Heart left ventricle (tissue), 16 donors: ENCODE results near the gene ZNF772. TPM values are rescaled to one million over a fixed set of nuclear protein-coding genes. Genes with fewer than 3 reads are reported as not detected.

Experiments used
- ATAC-seq, 4 donors: fragments of 200-7000 bp; cut with Tn5 transposase; one replicate each; pipeline ENCODE4 v1.9.1; 2020 to 2022; ENCODE audit warnings: moderate library complexity in 4 of 4, mild to moderate bottlenecking in 3 of 4, moderate number of reproducible peaks in 1 of 4
- DNase-seq, 5 donors: peaks; one replicate each; pipeline ENCODE4 v3.0.0-alpha.2; 2020
- H3K27ac ChIP-seq, 12 donors: fragments of 200-600 bp; sonication (generic) in 4 of 12; one replicate each; pipeline versions ENCODE4 v1.5.0 to v1.8.0; 2016 to 2022; ENCODE audit warnings: mild to moderate bottlenecking in 2 of 12
- H3K27me3 ChIP-seq, 9 donors: fragments of 200-600 bp; sonication (generic) in 2 of 9; one replicate each; pipeline versions ENCODE4 v1.5.1 to v1.8.0; 2016 to 2022; ENCODE audit warnings: mild to moderate bottlenecking in 3 of 9
- H3K36me3 ChIP-seq, 9 donors: fragments of 200-600 bp; sonication (generic) in 2 of 9; one replicate each; pipeline versions ENCODE4 v1.5.0 to v1.8.0; 2018 to 2022; ENCODE audit warnings: mild to moderate bottlenecking in 2 of 9
- H3K4me1 ChIP-seq, 12 donors: fragments of 200-600 bp; sonication (generic) in 4 of 12; one replicate each; pipeline versions ENCODE4 v1.5.0 to v1.8.0; 2016 to 2022; ENCODE audit warnings: mild to moderate bottlenecking in 3 of 12
- H3K4me3 ChIP-seq, 12 donors: fragments of 200-600 bp; sonication (generic) in 4 of 12; one replicate each; pipeline versions ENCODE4 v1.5.0 to v1.8.0; 2017 to 2022; ENCODE audit warnings: mild to moderate bottlenecking in 9 of 12, moderate library complexity in 4 of 12
- H3K9me3 ChIP-seq, 12 donors: fragments of 200-600 bp; sonication (generic) in 4 of 12; one replicate each; pipeline versions ENCODE4 v1.5.0 to v1.8.0; 2016 to 2022; ENCODE audit warnings: mild to moderate bottlenecking in 1 of 12
- CTCF ChIP-seq, 12 donors: fragments of 200-600 bp; sonication (generic) in 4 of 12; IDR thresholded peaks; one replicate each; pipeline versions ENCODE4 v1.5.0 to v1.8.0; 2018 to 2022; ENCODE audit warnings: antibody characterized with exemption in 12 of 12, mild to moderate bottlenecking in 5 of 12
- POLR2A ChIP-seq, 2 donors: fragments of 450-650 bp; IDR thresholded peaks; one replicate each; pipeline ENCODE4 v1.6.1; 2017; ENCODE audit warnings: antibody characterized with exemption in 2 of 2, mild to moderate bottlenecking in 2 of 2, moderate library complexity in 2 of 2
- WGBS, 4 donors: extraction: QIAGEN DNeasy Blood & Tissue Kit in 2 of 4; methylation state at CpG; one replicate each; pipeline versions ENCODE4 v1.1.5 to v1.1.7; 2013 to 2018; 5-methylcytosine and 5-hydroxymethylcytosine counted together
- intact Hi-C, 10 donors: fragments of 100-400 bp; cut with DNase I; formaldehyde crosslinking; loops; one replicate each; pipeline versions ENCODE4 v1.11.1 to v1.14.2; 2022
- polyA plus RNA-seq, 2 donors: library from polyadenylated mRNA; stranded (reverse); fragments of 200-250 nt; gene quantifications; one replicate each; pipeline ENCODE4 v1.2.3, GENCODE V29; 2013
- total RNA-seq, 9 donors: library from RNA; depleted of rRNA in 2 of 9; stranded (reverse); fragments of >200 nt in 2 of 9; fragmentation: NEBNext Ultra II Directional in 3 of 9; extraction: Animal tissue kit (Norgen Biotek cat#: 25700) in 3 of 9; gene quantifications; one replicate each; pipeline versions ENCODE4 v1.1.0 to v1.2.4, GENCODE V29; 2016 to 2023
- donor health status: ischemic (EF 13 %, LVEDD 7.1; RV severe dilation, severe dysfunction).
- donor health status: healthy with polysubstance abuse.
- donor health status: DM: no; HTN: yes; CAD: no.
- donor health status: DM: no; HTN: no; CAD: no.
- donor health status: ischemic (EF 25% LVEDD 6.9; RV normal size, moderate dysfunction).
- donor health status: ischemic (EF 25% LVEDD 5.7; RV mildly dilated, moderate dysfunction).
- donor health status: healthy.
- donor health status: DM: yes; HTN: yes; CAD: no.
- donor health status: ischemic (EF 35%, LVEDD 5.7; RV mildly dilated, moderate dysfunction).
- donor health status: nonischemic (EF 11% LVEDD 7.7; RV severe dilation, severe dysfunction).
- donor health status: DM: yes; HTN: yes; CAD: no.
- donor health status: PGD.
- donor health status: ischemic (EF 29% LVEDD 5.4; RV normal size, mild dysfunction).
- donor health status: nonischemic (EF 23%, LVEDD 6.1; RV moderate dilation, normal function).

The ZNF772 gene
- total and polyA plus RNA-seq, 11 donors = 4.2 to 30.1 (median 22.1) TPM

DNA sequence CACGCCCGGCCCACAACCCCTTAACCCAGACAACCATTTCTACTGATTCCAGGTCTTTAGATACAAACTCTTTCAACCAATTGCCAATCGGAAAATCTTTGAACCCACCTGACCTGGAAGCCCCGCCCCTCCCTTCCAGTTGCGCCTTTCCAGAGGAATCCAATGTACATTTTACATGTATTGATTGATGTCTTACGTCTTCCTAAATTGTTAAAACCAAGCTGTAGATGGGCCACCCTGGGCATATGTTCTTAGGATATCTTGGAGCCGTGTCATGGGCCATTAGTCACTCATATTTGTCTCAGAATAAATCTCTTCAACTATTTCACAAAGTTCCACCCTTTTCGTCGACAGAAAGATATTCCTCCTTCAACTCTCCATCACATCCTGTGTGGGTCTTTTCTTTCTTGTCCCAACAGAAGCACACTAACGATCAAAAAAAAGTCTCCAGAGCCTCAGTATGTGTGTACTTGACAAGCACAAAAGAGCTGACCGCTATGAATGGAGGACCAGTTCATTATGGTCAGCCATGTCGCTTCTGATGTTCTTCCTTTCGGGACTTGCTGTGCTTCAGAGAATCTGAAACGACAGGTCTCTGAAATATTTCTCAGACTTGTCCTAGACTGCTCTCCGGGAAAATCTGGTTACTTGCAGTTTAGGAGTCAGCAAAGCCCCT, 42.8 kb downstream of the ZNF772 start:
- Histone ChIP-seq H3K27me3 (no peaks in the 10 kb centered on the region), H3K4me3 (peak overlapping the region; percentile 43 to 94 (median 88)), H3K36me3 (peaks cover 0 to 8% (median 0%) of the 10 kb centered on the region in 9 donors), H3K4me1 (peaks cover 0 to 24% (median 15%) of the 10 kb centered on the region in 12 donors), H3K9me3 (no peaks in the 10 kb centered on the region), H3K27ac (peak overlapping the region in 7 of 12 donors; percentile 31 to 69 (median 50))
- no peak for DNase-seq
- ATAC-seq = peak; percentile 3 to 10 (median 4)
- intact Hi-C loops = loop anchor here in 3 of 10 donors (2.0 to 5.0 kb wide), 3 partner anchors 24 to 332 kb away; partner anchors contain the start of genes ZNF17 (in 1 of the 3) and ZNF772 (in 1 of the 3)
- TF ChIP-seq POLR2A (IDR thresholded peaks at IDR 0.05) (no peak), CTCF (IDR thresholded peaks at IDR 0.05) (no peak)
- WGBS, 4 donors = 29 to 38% (median 33%) methylated on average over 15 of the region's 15 CpGs

DNA sequence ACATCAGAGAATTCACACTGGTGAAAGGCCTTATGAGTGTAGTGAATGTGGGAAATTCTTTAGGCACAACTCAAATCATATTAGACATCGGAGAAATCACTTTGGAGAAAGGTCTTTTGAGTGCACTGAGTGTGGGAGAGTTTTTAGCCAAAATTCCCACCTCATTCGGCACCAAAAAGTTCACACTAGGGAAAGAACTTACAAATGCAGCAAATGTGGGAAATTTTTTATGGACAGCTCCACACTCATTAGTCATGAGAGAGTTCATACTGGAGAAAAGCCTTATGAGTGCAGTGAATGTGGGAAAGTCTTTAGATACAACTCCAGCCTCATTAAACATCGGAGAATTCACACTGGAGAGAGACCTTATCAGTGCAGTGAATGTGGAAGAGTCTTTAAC, 56.3 kb downstream of the ZNF772 start:
- WGBS, 4 donors = 90 to 96% (median 95%) methylated on average over 3 of the region's 3 CpGs
- peaks cover 0 to 90% (median 20%) of the 10 kb centered on the region in 12 donors for H3K9me3 ChIP-seq
- H3K36me3 ChIP-seq = peaks cover 2 to 55% (median 45%) of the 10 kb centered on the region in 9 donors
- no peaks in the 10 kb centered on the region for H3K4me1 ChIP-seq
- DNase-seq (no peak), ATAC-seq (no peak)
- intact Hi-C loops = no loop called here
- TF ChIP-seq POLR2A (IDR thresholded peaks at IDR 0.05) = no peak
- TF ChIP-seq CTCF (IDR thresholded peaks at IDR 0.05) = no peak
- no peak overlapping the region for H3K27ac ChIP-seq
- H3K4me3 ChIP-seq = no peak overlapping the region
- H3K27me3 ChIP-seq = no peaks in the 10 kb centered on the region

DNA sequence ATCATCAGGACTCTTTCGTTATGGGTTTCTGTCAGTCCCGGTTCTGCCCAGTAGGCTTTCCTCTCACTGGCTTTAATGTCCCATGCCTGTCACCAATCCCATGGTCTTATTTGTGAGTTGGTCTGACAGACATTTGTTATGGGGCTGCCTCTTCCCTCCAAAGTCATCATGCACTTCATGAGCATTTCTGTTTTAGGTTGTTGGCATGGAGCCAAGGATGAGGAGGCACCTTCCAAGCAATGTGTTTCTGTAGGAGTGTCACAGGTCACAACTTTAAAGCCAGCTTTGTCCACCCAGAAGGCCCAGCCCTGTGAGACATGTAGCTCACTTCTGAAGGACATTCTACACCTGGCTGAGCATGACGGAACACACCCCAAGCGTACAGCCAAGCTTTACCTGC, 57.9 kb downstream of the ZNF772 start:
- DNase-seq (no peak), ATAC-seq (no peak)
- WGBS, 4 donors = 96 to 100% (median 97%) methylated on average over 4 of the region's 4 CpGs
- peaks cover 0 to 84% (median 20%) of the 10 kb centered on the region in 12 donors for H3K9me3 ChIP-seq
- H3K27ac ChIP-seq = no peak overlapping the region
- H3K4me3 ChIP-seq = no peak overlapping the region
- TF ChIP-seq POLR2A (IDR thresholded peaks at IDR 0.05) (no peak), CTCF (IDR thresholded peaks at IDR 0.05) (no peak)
- intact Hi-C loops = loop anchor here in 1 of 10 donors (10.0 kb wide), 1 partner anchor 735 kb away; the partner anchor contains the start of gene ZNF329
- H3K36me3 ChIP-seq = peaks cover 2 to 70% (median 56%) of the 10 kb centered on the region in 9 donors
- H3K4me1 ChIP-seq = no peaks in the 10 kb centered on the region
- no peaks in the 10 kb centered on the region for H3K27me3 ChIP-seq

Other genes starting within 250 kb of the ZNF772 start
- gene AURKC, start 246.5 kb downstream of the ZNF772 start, total RNA-seq = 1 to 10 TPM in 6 of 9 donors, under 1 TPM in 1, not detected in 2; 0.91 to 3.7 (median 1.5) TPM
- 1 to 10 TPM; 1.0 to 1.3 TPM for gene AURKC, start 246.5 kb downstream of the ZNF772 start, polyA plus RNA-seq
- 10 to 100 TPM in 7 of 9 donors, 1 to 10 TPM in 2; 7.0 to 15.3 (median 11.4) TPM for gene ZNF805, start 236.9 kb downstream of the ZNF772 start, total RNA-seq
- gene ZNF805, start 236.9 kb downstream of the ZNF772 start, polyA plus RNA-seq = 1 to 10 TPM in 1 of 2 donors, under 1 TPM in 1; 0.80 to 2.4 TPM
- 10 to 100 TPM; 20.1 to 47.9 (median 38.0) TPM for gene ZNF460, start 197.1 kb downstream of the ZNF772 start, total RNA-seq
- gene ZNF460, start 197.1 kb downstream of the ZNF772 start, polyA plus RNA-seq = 1 to 10 TPM; 3.6 to 4.6 TPM
- gene ZNF543, start 157.1 kb downstream of the ZNF772 start, total RNA-seq = 1 to 10 TPM; 4.3 to 9.1 (median 7.1) TPM
- 1 to 10 TPM; 1.6 to 2.0 TPM for gene ZNF543, start 157.1 kb downstream of the ZNF772 start, polyA plus RNA-seq
- gene ZNF304, start 126.3 kb downstream of the ZNF772 start, total RNA-seq = 10 to 100 TPM in 4 of 9 donors, 1 to 10 TPM in 5; 7.0 to 14.5 (median 9.7) TPM
- gene ZNF304, start 126.3 kb downstream of the ZNF772 start, polyA plus RNA-seq = 1 to 10 TPM; 2.7 to 6.1 TPM
- 10 to 100 TPM in 5 of 9 donors, 1 to 10 TPM in 4; 7.4 to 35.0 (median 12.3) TPM for gene TRAPPC2B, start 114.0 kb downstream of the ZNF772 start, total RNA-seq
- gene TRAPPC2B, start 114.0 kb downstream of the ZNF772 start, polyA plus RNA-seq = 10 to 100 TPM; 34.4 to 35.6 TPM
- gene ZNF547, start 114.0 kb downstream of the ZNF772 start, total RNA-seq = 1 to 10 TPM; 1.9 to 3.7 (median 2.6) TPM
- gene ZNF547, start 114.0 kb downstream of the ZNF772 start, polyA plus RNA-seq = 1 to 10 TPM; 1.7 to 2.0 TPM
- gene ZNF548, start 87.7 kb downstream of the ZNF772 start, total RNA-seq = 10 to 100 TPM; 11.6 to 20.3 (median 15.3) TPM
- 10 to 100 TPM in 1 of 2 donors, 1 to 10 TPM in 1; 5.1 to 12.0 TPM for gene ZNF548, start 87.7 kb downstream of the ZNF772 start, polyA plus RNA-seq
- gene ZNF17, start 66.4 kb downstream of the ZNF772 start, total RNA-seq = 10 to 100 TPM in 2 of 9 donors, 1 to 10 TPM in 7; 3.9 to 13.5 (median 9.0) TPM
- gene ZNF17, start 66.4 kb downstream of the ZNF772 start, polyA plus RNA-seq = 1 to 10 TPM; 3.2 to 8.5 TPM
- 1 to 10 TPM; 2.0 to 8.2 (median 3.7) TPM for gene ZNF749, start 42.2 kb downstream of the ZNF772 start, total RNA-seq
- gene ZNF749, start 42.2 kb downstream of the ZNF772 start, polyA plus RNA-seq = 10 to 100 TPM in 1 of 2 donors, 1 to 10 TPM in 1; 1.2 to 17.4 TPM
- gene VN1R1, start 20.4 kb downstream of the ZNF772 start, total RNA-seq = 1 to 10 TPM; 2.1 to 6.2 (median 3.0) TPM
- gene VN1R1, start 20.4 kb downstream of the ZNF772 start, polyA plus RNA-seq = 1 to 10 TPM; 1.6 to 2.2 TPM
- 10 to 100 TPM in 3 of 9 donors, 1 to 10 TPM in 6; 5.6 to 11.5 (median 7.9) TPM for gene ZNF419, start 10.2 kb upstream of the ZNF772 start, total RNA-seq
- gene ZNF419, start 10.2 kb upstream of the ZNF772 start, polyA plus RNA-seq = 1 to 10 TPM; 6.2 to 7.3 TPM
- gene ZNF773, start 22.4 kb upstream of the ZNF772 start, total RNA-seq = 1 to 10 TPM; 4.1 to 7.3 (median 4.9) TPM
- 1 to 10 TPM; 4.4 to 5.5 TPM for gene ZNF773, start 22.4 kb upstream of the ZNF772 start, polyA plus RNA-seq
- 1 to 10 TPM; 2.5 to 5.2 (median 3.7) TPM for gene ZNF549, start 49.8 kb upstream of the ZNF772 start, total RNA-seq
- 1 to 10 TPM; 2.6 to 3.3 TPM for gene ZNF549, start 49.8 kb upstream of the ZNF772 start, polyA plus RNA-seq
- gene ZNF550, start 82.3 kb upstream of the ZNF772 start, total RNA-seq = 10 to 100 TPM in 1 of 9 donors, 1 to 10 TPM in 8; 3.6 to 10.1 (median 7.0) TPM
- gene ZNF550, start 82.3 kb upstream of the ZNF772 start, polyA plus RNA-seq = 1 to 10 TPM; 4.2 to 4.8 TPM
- gene ZNF416, start 101.3 kb upstream of the ZNF772 start, total RNA-seq = 1 to 10 TPM; 3.3 to 7.3 (median 5.1) TPM
- gene ZNF416, start 101.3 kb upstream of the ZNF772 start, polyA plus RNA-seq = 1 to 10 TPM; 1.8 to 3.8 TPM
- 1 to 10 TPM; 2.7 to 5.6 (median 4.4) TPM for gene ZIK1, start 106.6 kb upstream of the ZNF772 start, total RNA-seq
- gene ZIK1, start 106.6 kb upstream of the ZNF772 start, polyA plus RNA-seq = 1 to 10 TPM; 1.1 to 8.0 TPM
- 1 to 10 TPM; 2.7 to 7.5 (median 3.9) TPM for gene ZNF530, start 122.3 kb upstream of the ZNF772 start, total RNA-seq
- gene ZNF530, start 122.3 kb upstream of the ZNF772 start, polyA plus RNA-seq = 1 to 10 TPM; 4.9 to 8.7 TPM
- gene ZNF134, start 136.7 kb upstream of the ZNF772 start, total RNA-seq = 10 to 100 TPM; 12.6 to 15.8 (median 13.8) TPM
- 10 to 100 TPM in 1 of 2 donors, 1 to 10 TPM in 1; 5.3 to 14.7 TPM for gene ZNF134, start 136.7 kb upstream of the ZNF772 start, polyA plus RNA-seq
- 10 to 100 TPM in 4 of 9 donors, 1 to 10 TPM in 5; 6.8 to 14.4 (median 9.0) TPM for gene ZNF211, start 155.6 kb upstream of the ZNF772 start, total RNA-seq
- gene ZNF211, start 155.6 kb upstream of the ZNF772 start, polyA plus RNA-seq = 10 to 100 TPM in 1 of 2 donors, 1 to 10 TPM in 1; 5.6 to 11.4 TPM
- gene ZSCAN4, start 191.4 kb upstream of the ZNF772 start, total RNA-seq = under 1 TPM in 1 of 9 donors, not detected in 8; 0.14 TPM
- gene ZSCAN4, start 191.4 kb upstream of the ZNF772 start, polyA plus RNA-seq = under 1 TPM; 0.03 to 0.11 TPM
- gene ZNF551, start 204.4 kb upstream of the ZNF772 start, total RNA-seq = 10 to 100 TPM in 1 of 9 donors, 1 to 10 TPM in 8; 3.0 to 11.3 (median 4.3) TPM
- gene ZNF551, start 204.4 kb upstream of the ZNF772 start, polyA plus RNA-seq = 1 to 10 TPM; 2.4 to 3.9 TPM
- 1 to 10 TPM; 1.4 to 5.3 (median 4.0) TPM for gene ZNF154, start 231.6 kb upstream of the ZNF772 start, total RNA-seq
- 1 to 10 TPM; 1.4 to 4.3 TPM for gene ZNF154, start 231.6 kb upstream of the ZNF772 start, polyA plus RNA-seq